NCI-H446 treated with DMSO at 0.1 percent for 48 hours (cell line): ENCODE data around the gene GP9.

Source experiments
- DNase-seq: peaks from one replicate; lab custom pipeline; 2025; lab: John Stamatoyannopoulos, UW

Gene GP9

DNA sequence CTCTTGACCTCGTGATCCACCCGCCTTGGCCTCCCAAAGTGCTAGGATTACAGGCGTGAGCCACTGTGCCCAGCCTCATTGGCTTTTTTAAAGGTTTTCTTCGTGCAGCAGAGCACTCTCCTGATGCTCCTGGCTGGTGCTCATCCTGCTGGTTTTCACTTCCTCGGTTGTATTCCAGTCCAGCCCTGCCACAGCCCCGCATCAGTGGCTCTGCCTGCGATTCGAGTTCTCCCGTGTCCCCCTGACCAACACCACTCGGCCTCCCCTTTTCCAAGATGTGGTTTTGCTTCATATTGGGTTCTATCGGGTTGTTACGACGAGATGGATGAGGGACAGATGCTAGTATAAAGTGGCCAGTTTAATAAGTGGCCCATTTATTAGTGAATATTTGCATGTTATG, 31.7 kb upstream of the GP9 start:
- no peak for DNase-seq

DNA sequence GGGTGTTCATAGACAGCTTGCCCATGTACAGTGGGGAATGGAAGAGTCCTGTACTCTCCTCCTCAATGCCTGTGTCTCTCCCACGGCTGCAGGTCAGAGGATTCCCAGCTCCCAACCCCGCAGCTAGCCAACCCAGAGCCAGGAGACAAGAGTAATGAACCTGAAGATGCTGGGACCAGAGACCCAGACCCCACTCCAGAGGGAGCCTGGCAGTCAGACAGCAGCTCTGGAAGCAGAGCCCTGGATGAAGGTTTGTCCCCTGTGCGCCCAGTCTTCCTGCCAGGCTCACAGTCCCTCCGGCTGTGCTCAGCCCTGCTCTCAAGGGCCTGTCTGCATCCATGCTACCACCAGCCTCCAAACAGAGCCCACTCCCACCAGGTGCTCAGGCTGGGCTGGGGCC, 30.0 kb upstream of the GP9 start:
- DNase-seq, result no peak

DNA sequence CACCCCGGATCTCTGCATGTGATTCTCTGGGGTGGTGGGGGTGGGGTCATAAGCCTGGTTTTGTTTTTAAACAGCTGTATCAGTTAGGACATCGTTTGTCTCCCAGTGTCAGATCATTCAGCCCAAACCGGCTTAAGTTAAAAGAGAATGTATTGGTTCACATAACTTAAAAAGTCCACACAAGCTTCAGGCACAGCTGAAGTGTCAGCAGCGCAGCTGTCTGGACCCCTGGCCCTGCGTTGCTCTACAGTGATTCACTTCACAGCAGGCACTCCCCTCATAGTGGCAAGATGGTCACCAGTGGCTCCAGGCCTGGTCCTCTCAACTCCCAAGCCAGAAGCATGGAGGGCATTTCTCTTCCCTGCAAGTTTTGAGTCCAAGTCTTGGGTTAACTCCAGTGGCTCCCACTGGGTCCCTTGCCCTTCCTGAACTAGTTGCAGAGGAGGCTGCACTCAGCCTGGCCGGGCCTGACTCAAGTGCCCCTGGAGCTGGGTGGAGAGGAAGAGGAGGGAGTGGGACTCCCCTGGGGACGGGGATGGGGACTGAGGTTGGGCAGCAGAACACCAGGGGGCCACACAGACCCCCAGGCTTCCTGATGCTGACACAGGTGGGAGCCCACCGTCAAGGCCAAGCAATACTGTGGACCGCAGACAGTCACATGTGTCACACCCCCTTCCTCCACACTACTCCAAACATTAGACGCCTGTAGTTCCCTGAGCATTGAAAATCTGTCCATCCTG, 28.9 kb upstream of the GP9 start:
- no peak for DNase-seq

DNA sequence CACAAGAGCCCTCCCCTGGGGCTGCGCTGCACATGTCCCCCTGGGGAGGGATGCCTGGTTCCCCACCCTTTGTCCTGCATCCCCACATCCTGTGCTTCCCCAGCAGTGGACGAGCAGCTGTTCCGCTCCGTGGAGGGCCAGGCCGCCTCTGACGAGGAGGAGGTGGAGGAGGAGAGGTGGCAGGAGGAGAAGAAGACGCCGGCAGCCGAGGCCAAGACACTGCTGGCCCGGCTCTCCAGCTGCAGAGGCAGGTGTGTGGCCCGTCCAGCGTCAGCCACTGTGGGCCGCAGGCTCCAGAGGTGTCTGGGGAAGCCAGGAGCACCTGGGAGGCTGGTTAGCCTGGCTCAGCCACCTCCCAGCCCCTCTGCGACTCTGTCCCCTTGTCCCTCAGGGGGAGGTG, 27.9 kb upstream of the GP9 start:
- no peak for DNase-seq

DNA sequence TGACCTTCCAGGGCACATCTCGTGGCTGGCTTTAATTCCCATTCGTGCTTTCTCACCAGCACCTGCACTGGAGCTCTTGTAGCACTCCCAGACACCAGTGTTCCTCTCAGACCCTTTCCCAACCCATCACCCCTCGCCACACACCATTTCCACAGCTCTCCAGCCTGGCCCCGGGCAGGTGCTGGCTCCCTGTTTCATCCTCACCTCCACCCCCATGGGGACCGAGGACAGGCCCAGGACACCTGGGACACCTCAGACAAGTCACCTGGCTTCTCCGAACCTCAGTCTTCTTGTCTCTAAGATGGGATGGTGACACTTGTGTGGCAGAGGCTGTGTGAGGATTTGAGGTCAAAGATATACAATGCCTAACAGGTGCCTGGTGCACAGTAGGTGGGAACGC, 27.4 kb upstream of the GP9 start:
- no peak for DNase-seq

DNA sequence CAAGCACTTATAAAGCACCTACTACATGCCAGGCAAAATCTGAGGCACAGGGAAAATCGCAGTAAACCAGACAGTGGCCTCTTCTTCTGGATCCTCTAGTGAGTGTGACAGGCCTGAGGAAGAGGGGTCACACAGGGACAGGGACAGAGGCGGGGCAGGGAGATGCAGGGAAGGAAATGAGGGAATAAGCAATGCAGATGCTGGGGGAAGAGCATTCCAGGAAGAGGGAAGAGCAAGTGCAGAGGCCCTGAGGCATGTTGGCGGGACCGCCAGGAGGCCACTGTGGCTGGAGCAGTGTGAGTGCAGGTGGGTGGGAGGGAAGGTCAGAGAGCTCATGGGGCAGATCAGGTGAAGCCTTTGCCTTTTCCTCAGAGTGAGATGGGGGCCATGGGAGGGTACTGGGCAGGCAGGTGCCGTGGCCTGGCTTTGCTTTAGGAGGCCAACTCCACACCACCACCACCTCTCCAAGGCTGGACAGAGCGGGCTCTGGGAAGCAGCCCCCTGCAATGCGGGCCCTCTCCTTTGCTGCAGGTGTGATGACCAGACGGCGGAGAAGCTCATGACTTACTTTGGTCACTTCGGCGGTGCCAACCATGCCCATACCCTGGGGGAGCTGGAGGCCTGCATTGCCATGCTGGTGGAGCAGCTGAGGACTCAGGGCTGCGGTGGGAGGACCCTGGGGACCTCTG, 26.8 kb upstream of the GP9 start:
- no peak for DNase-seq

DNA sequence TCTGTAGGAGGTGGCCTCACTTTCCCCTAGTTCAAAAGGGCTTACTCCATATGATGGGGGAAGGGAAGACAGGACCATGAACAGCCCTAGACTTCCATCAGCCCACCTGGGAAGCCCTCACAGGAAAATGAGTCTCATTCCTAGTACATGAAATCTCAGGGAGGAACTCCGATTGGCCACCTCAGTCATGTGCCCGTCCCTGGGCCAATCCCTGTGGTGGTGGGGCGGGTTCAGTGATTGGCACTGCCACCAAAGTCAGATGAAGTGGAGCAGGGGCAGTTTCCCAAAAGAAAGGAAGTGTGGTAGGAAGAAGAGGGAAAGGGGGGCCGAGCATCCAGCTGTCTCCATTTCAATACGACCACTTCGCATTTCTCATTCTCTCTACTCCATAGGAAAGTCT, 25.9 kb upstream of the GP9 start:
- no peak for DNase-seq

DNA sequence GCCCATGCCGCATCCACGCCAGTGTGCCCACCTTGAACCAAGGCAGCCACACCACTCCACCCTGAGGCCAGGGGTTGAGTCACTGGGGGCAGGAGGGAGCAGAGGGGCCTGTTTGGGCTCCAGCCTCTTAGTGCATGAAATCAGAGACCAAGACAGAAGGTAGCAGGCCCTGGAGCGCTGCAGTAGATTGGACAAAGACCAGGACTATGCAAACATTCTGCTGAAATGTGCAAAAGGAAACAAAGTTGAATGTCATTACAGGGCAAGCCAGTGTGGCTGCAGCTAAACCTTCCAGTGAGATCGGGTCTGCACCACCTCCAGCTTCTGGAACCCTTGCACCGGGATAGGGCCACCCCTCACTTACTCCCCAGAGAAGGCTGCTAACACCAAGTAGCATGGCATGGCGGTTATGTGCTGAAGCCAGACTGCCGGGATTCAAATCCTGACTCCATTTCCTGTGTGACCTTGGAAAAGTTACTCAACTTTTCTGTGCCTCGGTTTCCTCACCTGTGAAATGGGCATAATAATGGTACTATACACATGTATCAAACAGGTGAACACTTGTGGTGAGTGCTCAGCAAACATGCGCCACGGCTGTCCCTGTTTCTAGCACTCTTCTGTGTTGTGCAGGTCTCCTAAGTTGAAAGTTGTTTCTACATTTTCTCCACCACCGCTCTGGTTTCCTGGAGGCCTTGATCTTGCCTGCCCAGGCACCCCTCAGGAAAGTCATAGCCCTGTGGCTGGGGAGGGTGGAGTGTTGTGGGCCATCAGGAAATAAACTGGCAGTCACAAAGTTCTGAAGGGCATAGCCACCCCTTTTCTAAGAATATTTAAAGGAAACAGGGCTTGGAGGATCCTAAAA, 25.0 kb upstream of the GP9 start:
- DNase-seq, result no peak

DNA sequence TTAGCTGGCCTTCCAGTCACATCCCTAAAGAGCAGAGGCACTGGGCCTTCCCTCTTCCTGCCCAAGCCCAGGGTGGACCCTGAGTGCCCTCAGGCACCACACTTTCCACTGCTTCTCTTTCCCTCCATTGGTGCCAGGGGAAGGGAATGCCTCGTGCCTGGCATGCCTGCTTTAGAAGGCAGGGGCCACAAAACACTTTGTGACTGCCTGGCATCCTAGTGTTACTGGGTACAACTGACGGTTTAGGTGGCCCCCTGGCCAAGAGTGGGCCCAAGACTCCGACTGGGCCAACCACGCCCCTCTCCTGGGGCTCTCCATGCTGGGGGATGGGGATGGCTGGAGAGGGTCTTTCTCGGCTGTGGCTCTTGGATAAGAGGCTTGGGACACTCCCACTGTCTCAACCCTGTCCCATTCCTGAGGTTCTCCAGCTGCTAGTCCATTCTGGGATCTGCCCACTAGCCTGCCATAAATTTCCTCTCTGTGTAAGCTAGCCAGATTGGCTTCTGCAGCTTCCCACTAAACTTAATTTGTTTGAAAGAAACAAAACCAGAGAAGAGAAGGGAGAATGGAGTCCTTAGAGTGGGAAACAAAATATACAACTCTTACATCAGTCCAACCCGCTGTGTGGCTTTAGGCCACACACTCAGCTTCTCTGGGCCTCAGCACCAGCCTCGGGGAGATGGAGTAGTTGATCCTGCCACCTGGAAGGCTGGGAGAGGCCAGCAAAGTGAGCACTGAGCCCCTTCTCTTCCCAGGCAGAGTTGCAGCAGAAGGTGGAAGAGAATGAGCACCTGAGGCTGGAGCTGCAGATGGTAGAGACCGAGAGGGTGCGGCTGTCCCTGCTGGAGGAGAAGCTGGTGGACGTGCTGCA, 24.1 kb upstream of the GP9 start:
- no peak for DNase-seq

DNA sequence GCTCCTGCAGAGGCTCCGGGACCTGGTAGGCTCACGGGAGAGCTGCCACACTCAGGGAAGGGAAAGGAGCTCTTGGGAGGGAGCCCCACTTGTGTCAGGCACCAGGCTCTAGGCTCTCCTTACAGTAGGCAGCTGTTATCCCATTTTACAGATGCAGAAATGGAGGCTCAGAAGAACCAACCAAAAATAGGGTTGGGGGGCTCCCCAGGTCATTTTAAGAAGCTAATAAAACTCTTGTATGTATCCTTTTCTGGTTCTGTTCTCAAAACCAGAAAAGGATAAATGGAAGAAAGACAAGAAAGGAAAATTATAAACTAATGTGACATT, 23.5 kb upstream of the GP9 start:
- no peak for DNase-seq

DNA sequence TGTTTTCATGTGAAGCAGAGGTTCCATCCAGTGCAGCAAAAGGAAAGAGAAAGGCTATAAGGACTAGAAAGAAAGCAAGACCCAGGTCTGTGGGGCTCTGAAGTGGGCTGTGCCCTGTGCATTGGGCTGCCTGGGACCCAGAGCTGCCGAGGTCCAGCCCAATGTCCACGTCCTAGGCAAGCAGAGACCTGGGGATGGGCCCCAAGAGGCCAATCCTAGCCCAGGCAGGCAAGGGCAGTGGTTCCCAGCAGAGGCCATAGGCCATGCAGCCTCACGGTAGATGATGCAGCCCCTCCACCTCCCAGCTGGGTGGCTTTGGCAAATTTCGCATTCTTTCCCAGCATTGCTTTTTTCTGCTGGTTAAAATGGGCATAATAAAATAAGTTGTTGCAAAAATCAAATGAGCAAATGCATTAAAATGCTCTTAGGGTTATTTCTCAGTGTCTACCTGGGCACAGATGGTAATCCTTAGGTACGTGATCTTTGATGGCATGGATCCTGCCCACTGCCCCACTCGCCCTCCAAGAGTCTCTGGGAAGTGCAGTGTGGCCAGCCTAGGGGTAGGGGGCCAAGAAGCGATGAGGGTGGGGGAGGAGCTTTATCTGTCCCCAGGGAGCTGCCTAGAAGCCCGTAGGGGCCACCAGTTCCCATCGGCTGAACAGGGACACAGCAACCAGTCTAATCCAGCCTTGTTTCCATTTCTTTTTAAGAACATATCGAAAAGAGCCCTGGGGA, 22.3 kb upstream of the GP9 start:
- DNase-seq, result no peak

DNA sequence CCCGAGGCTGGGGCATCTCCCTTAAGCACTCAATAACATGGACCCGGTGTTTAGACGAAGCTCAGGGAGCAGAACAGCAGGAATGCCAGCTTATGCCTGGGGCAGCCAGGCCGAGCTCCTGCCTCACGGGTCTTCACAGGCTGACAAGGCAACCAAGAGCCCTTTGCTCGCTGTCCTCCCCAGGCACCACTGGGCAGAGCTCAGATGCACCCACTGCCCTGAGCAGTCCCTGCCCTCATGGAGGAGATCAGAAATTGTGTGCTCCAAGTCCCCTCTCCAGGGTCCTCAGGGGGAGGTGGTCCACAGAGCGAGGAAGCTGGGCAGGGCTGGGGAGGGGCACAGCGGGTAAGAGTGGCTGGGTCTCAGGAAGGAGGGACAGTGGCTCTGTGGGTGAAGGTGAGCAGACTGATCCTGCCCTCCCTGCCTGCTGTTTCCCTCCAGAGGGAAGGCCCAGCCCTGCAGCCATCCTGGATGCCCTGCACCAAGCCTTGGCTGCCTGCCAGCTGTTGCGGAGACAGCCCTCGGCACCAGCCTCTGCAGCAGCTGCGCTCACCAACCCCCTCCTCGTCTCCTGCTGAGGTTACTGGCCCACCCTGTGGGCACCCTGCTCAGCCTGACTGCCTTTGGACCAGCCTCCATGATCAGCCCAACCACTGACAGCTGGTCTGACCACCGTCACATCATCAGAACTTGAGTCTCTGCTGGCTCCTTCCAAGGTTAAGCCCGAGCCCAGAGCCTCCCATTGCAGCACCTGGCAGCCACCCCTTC, 21.1 kb upstream of the GP9 start:
- DNase-seq, result peak; percentile 11

DNA sequence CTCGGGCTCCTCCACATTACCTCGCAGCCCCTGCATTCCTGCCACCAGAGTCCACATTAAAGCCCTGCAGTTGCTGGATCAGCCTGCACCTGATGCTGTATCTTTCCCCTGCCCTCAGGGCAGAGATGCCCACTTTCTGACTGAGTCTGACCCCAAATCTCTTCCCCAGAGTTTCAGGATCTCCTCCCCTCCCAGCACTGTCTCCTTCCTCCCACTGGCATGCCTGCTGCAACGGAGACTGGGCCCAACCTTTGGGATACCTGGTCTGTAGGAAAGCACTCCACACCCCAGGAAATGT, 20.6 kb upstream of the GP9 start:
- no peak for DNase-seq

DNA sequence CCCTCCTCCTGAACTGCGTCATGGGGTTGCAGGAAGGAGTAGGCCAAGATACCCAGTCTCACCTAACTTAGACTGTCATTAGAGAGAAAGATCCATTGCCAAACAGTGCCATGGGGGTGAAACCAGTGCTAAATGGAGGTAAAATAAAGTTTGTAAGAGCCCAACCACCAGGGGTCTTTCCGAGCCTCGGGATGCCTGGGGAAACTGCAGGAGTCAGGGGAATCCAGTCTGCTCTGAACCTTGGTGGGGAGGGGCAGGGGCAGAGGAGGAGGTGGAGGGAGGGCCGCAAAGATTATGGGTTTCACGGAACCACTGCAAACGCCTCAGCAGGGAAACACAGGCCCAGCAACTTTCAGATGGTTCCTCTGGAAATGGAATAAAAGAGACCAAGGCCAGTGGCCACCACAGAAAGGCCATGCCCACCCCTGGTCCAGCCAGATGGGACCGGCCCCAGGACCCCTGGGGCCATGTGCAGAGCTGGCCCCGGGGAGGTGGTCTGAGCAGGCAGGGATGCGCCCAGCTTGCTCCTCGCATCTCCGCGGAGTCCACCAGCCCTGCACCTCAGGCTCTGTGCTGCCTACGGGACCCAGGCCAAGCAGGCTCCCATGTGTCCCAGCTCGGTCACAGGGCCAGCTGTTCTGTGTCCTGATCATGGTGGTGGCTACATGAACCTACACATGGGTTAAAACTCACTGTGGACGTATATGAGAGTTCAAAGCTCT, 19.8 kb upstream of the GP9 start:
- no peak for DNase-seq

DNA sequence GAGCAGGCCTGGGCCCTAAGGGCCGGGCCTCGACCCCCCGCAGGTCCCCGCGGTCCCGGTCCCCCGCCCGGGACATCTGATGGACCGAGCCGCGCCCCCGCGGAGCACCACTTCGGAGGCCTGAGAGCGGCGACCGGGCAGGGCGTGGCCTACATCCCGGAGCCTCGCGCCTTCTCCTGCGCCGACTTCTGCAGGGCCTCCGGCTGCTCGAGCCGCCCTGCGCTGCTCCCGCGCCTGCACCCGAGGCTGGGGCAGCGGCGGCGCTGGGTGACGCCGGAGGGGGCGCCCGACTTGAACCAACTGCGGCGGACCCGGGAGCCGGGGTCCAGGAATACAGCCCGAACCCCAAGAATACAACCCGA, 14.9 kb upstream of the GP9 start:
- DNase-seq, result no peak

DNA sequence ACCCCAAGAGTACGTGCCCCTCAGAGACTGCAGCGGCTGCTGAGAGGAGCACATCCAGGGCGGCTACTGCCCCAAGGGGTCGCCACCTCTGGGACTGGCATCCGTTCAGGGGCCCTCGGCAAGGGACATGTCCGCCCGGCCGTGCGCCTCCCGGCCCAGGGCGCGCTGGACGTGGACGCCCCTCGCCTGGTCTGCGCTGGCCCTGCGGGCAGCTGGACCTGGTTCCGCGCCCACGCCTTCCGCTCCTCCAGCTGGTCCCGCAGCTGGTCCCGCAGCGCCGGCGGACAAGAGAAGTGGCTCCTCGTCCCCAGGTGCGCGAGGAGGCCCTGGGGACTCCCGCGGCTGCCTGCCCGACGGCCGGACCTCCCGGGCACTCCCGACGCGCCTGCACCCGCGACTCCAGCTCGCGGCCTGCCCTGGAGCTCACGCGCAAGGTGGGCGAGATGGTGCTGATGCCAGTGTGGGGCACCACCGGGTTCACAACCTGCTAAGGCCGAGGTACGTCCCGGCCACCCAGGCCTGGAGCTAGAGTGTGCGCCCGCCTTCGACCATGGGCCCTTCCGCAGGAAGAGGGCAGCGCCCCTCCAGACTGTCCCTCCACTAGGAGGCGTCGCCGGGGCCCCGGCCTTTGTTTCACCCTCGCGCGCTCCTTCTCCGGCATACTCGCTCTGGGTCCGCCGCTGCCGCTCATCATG, 14.4 kb upstream of the GP9 start:
- DNase-seq, result no peak

DNA sequence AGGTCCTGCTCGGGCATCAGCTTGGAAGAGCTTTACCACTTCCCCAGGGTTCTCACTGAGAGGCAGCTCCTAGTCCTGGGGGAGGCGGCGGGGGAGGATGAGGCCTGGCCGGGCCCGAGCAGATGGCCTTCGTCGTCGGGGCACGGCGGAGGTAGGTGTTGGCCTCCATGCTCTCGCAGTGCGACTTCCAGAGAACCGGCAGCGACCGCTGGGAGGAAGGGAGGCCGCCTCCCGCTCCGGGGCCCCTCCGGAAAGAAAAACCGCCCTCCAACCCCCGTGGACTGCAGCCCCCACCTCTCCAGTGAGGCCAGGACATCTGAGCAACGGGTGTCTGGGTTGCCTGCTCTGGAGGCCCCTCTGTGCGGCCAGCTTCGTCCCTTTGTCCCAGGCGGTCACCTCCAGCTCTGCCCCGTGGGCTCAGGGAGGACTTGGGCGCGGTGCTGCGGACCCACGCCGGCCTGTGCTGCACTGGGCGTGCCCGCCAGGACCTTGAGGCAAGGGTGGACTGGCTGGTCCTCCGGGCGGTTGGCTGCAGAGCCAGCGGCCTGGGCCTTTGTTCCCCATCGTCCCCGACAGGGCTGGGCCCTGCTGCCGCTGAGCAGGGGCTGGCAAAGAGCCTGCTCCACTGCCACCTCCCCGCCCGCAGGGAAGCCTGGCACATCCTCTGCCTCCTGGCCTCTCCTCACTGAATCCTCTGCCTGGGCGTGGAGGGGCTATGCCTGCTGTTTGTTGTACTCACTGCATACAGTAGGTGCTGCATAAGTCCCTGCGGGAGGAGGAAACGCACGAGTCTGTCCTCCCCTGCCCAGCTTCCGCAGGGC, 13.6 kb upstream of the GP9 start:
- DNase-seq, result no peak

DNA sequence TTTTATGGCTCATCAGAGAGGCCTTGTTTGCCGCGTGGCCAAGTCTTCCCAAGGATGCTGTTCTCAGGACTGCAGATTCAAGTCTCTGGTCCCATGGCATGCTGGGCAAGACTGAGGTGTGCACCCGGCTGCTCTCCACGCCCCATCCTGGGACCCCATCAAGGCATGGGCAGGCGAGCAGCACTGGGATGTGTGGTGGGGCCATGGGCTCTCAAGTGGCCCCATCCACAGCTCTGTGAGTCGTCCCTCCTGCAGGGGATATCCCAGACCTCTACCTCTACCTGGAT, 13.1 kb upstream of the GP9 start:
- DNase-seq, result no peak
